PC-9 (cell line): Measurements from ENCODE around the gene NOS1AP.

ENCODE experiments used
- CTCF ChIP-seq: fragments of 200-600 bp; sonication (generic); conservative IDR thresholded peaks from 2 replicates; pipeline ENCODE4 v1.6.1; 2017; ENCODE audit warnings: mixed run types, antibody characterized with exemption, mild to moderate bottlenecking, moderate library complexity
- EZH2 ChIP-seq: fragments of 200-600 bp; sonication (generic); IDR thresholded peaks from 2 replicates; pipeline ENCODE4 v1.8.0; 2017; ENCODE audit warnings: antibody characterized with exemption, low read depth

- no peak for TF ChIP-seq CTCF
- TF ChIP-seq EZH2, result no peak
Observed at GRCh38 chr1:162373072-162373427, 303.6 kb downstream of the NOS1AP start.
